HG03460 (cell line): ENCODE results near the gene HNRNPA3.
"Not testable (repeated sequence)": the region's sequence is repeated elsewhere in the genome, so short reads cannot be mapped to it uniquely, and the experiment has no call there.

ENCODE experiments used
- ATAC-seq: cut with Tn5 transposase; IDR thresholded peaks from one replicate; pipeline ENCODE4 v1.9.1; 2021; ENCODE audit not compliant: unreplicated experiment

HNRNPA3 gene

GRCh38 chr2:177232098-177232704 lies 19.6 kb downstream of the HNRNPA3 start:
- ATAC-seq: no peak

- no peak for ATAC-seq
These were observed 21.7 kb downstream of the HNRNPA3 start for GRCh38 chr2:177234267-177234666.

GRCh38 chr2:177235855-177236437 lies 23.4 kb downstream of the HNRNPA3 start:
- no peak for ATAC-seq

GRCh38 chr2:177237932-177238331 lies 25.3 kb downstream of the HNRNPA3 start:
- no peak for ATAC-seq

GRCh38 chr2:177239053-177239452 lies 26.5 kb downstream of the HNRNPA3 start:
- ATAC-seq: no peak

GRCh38 chr2:177239932-177240630 lies 27.5 kb downstream of the HNRNPA3 start:
- peak; percentile 81 for ATAC-seq

- ATAC-seq: no peak
These were observed 29.1 kb downstream of the HNRNPA3 start for GRCh38 chr2:177241711-177242120.

GRCh38 chr2:177242121-177242987 lies 29.8 kb downstream of the HNRNPA3 start:
- no peak for ATAC-seq

GRCh38 chr2:177243073-177243472 lies 30.5 kb downstream of the HNRNPA3 start:
- no peak for ATAC-seq

GRCh38 chr2:177243476-177243875 lies 30.9 kb downstream of the HNRNPA3 start:
- ATAC-seq: no peak

- ATAC-seq: no peak
These were observed 31.7 kb downstream of the HNRNPA3 start for GRCh38 chr2:177244244-177244771.

GRCh38 chr2:177245010-177245422 lies 32.4 kb downstream of the HNRNPA3 start:
- no peak for ATAC-seq

GRCh38 chr2:177246000-177246399 lies 33.4 kb downstream of the HNRNPA3 start:
- ATAC-seq: no peak

GRCh38 chr2:177246523-177247030 lies 34.0 kb downstream of the HNRNPA3 start:
- not testable (repeated sequence) for ATAC-seq

GRCh38 chr2:177247693-177248262 lies 35.2 kb downstream of the HNRNPA3 start:
- no peak for ATAC-seq

- ATAC-seq: no peak
These were observed 36.4 kb downstream of the HNRNPA3 start for GRCh38 chr2:177249038-177249437.

- ATAC-seq: no peak
These were observed 37.9 kb downstream of the HNRNPA3 start for GRCh38 chr2:177250461-177250860.

GRCh38 chr2:177251165-177251542 lies 38.6 kb downstream of the HNRNPA3 start:
- no peak for ATAC-seq

GRCh38 chr2:177252808-177253531 lies 40.4 kb downstream of the HNRNPA3 start:
- no peak for ATAC-seq

GRCh38 chr2:177253704-177254103 lies 41.1 kb downstream of the HNRNPA3 start:
- ATAC-seq: no peak
